Measurements from ENCODE around the gene ANKRD6.
A peak's percentile ranks its signal among the peaks of the same experiment; 100 is the strongest.

ANKRD6 gene

GRCh38 chr6:89494131-89494793 lies 61.3 kb downstream of the ANKRD6 start:
- DNase-seq (ENCODE audit: extremely low read depth, insufficient read length), result no peak
- H3K4me3 ChIP-seq (replicated peaks; ENCODE audit: low read depth, low read length), result no peak overlapping the region
- TF ChIP-seq CTCF (IDR thresholded peaks at IDR 0.05; ENCODE audit: insufficient read depth, low read length, poor library complexity, severe bottlenecking), result peak; percentile 5
- no peaks in the 10 kb centered on the region for H3K27me3 ChIP-seq (replicated peaks; ENCODE audit: control insufficient read depth, insufficient read depth, low read length)
- no peaks in the 10 kb centered on the region for H3K36me3 ChIP-seq (ENCODE audit: control insufficient read depth, insufficient read depth, low read length)

GRCh38 chr6:89495961-89496535 lies 63.1 kb downstream of the ANKRD6 start:
- TF ChIP-seq CTCF (IDR thresholded peaks at IDR 0.05; ENCODE audit: insufficient read depth, low read length, poor library complexity, severe bottlenecking), result no peak

GRCh38 chr6:89500611-89501010 lies 67.7 kb downstream of the ANKRD6 start:
- no peak for DNase-seq (ENCODE audit: extremely low read depth, insufficient read length)
- TF ChIP-seq CTCF (IDR thresholded peaks at IDR 0.05; ENCODE audit: insufficient read depth, low read length, poor library complexity, severe bottlenecking), result no peak
- Histone ChIP-seq H3K27me3 (replicated peaks; ENCODE audit: control insufficient read depth, insufficient read depth, low read length) (no peaks in the 10 kb centered on the region), H3K36me3 (ENCODE audit: control insufficient read depth, insufficient read depth, low read length) (no peaks in the 10 kb centered on the region), H3K4me3 (replicated peaks; ENCODE audit: low read depth, low read length) (no peak overlapping the region)

More at GRCh38 chr6:89495961-89496535, 63.1 kb downstream of the ANKRD6 start:
- Histone ChIP-seq H3K36me3 (ENCODE audit: control insufficient read depth, insufficient read depth, low read length) (no peaks in the 10 kb centered on the region), H3K4me3 (replicated peaks; ENCODE audit: low read depth, low read length) (no peak overlapping the region), H3K27me3 (replicated peaks; ENCODE audit: control insufficient read depth, insufficient read depth, low read length) (no peaks in the 10 kb centered on the region)
- no peak for DNase-seq (ENCODE audit: extremely low read depth, insufficient read length)

GRCh38 chr6:89501222-89501621 lies 68.3 kb downstream of the ANKRD6 start:
- no peak for DNase-seq (ENCODE audit: extremely low read depth, insufficient read length)
- Histone ChIP-seq H3K27me3 (replicated peaks; ENCODE audit: control insufficient read depth, insufficient read depth, low read length) (no peaks in the 10 kb centered on the region), H3K36me3 (ENCODE audit: control insufficient read depth, insufficient read depth, low read length) (no peaks in the 10 kb centered on the region), H3K4me3 (replicated peaks; ENCODE audit: low read depth, low read length) (no peak overlapping the region)
- TF ChIP-seq CTCF (IDR thresholded peaks at IDR 0.05; ENCODE audit: insufficient read depth, low read length, poor library complexity, severe bottlenecking), result no peak

- no peaks in the 10 kb centered on the region for H3K36me3 ChIP-seq (ENCODE audit: control insufficient read depth, insufficient read depth, low read length)
- no peak for TF ChIP-seq CTCF (IDR thresholded peaks at IDR 0.05; ENCODE audit: insufficient read depth, low read length, poor library complexity, severe bottlenecking)
- no peaks in the 10 kb centered on the region for H3K27me3 ChIP-seq (replicated peaks; ENCODE audit: control insufficient read depth, insufficient read depth, low read length)
- no peak overlapping the region for H3K4me3 ChIP-seq (replicated peaks; ENCODE audit: low read depth, low read length)
- DNase-seq (ENCODE audit: extremely low read depth, insufficient read length), result no peak
Measured at GRCh38 chr6:89501753-89502152, 68.8 kb downstream of the ANKRD6 start.
